Neural progenitor cell (in vitro differentiated cells): ENCODE measurements around the gene LCK.

Experiments used
- CTCF ChIP-seq: fragments of 200-600 bp; sonication (generic); IDR thresholded peaks from 2 replicates; pipeline ENCODE4 v1.5.1; 2017; ENCODE audit warnings: antibody characterized with exemption, mild to moderate bottlenecking
- EZH2 ChIP-seq: fragments of 200-600 bp; sonication (generic); IDR thresholded peaks from 2 replicates; pipeline ENCODE4 v1.6.1; 2017; ENCODE audit warnings: antibody characterized with exemption, mild to moderate bottlenecking, moderate library complexity
- EZH2phosphoT487 ChIP-seq: fragments of 200-600 bp; sonication (generic); IDR thresholded peaks from 2 replicates; pipeline ENCODE4 v1.6.1; 2017; ENCODE audit warnings: antibody characterized with exemption

DNA sequence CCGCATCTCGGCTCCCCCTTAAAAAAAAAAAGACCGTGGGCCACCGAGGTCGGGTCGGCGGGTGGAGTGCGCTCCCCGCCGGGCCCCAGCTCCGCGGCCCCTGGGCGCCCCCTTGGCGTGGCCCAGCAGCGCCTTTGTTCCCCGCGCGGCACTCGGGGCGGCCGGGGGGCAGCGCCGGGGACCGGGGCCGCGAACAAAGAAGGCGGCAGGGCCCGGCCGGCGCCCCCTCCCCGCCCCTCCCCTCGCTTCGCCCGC, 84.4 kb downstream of the LCK start:
- TF ChIP-seq CTCF (no peak), EZH2phosphoT487 (no peak), EZH2 (no peak)
